ENCODE measurements around the gene MDFIC. TPM values are rescaled to one million over a fixed set of nuclear protein-coding genes. Genes with fewer than 3 reads are reported as not detected.

MDFIC gene
- total RNA-seq, 2 donors from 2014 or later: 8.5 to 9.1 TPM

- no peak overlapping the region for H3K9ac ChIP-seq (ENCODE audit: low read depth in 2 of 2, low read length in 2 of 2)
- no peak overlapping the region for H3K4me3 ChIP-seq
- TF ChIP-seq, protein P1, sequence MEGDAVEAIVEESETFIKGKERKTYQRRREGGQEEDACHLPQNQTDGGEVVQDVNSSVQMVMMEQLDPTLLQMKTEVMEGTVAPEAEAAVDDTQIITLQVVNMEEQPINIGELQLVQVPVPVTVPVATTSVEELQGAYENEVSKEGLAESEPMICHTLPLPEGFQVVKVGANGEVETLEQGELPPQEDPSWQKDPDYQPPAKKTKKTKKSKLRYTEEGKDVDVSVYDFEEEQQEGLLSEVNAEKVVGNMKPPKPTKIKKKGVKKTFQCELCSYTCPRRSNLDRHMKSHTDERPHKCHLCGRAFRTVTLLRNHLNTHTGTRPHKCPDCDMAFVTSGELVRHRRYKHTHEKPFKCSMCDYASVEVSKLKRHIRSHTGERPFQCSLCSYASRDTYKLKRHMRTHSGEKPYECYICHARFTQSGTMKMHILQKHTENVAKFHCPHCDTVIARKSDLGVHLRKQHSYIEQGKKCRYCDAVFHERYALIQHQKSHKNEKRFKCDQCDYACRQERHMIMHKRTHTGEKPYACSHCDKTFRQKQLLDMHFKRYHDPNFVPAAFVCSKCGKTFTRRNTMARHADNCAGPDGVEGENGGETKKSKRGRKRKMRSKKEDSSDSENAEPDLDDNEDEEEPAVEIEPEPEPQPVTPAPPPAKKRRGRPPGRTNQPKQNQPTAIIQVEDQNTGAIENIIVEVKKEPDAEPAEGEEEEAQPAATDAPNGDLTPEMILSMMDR (IDR thresholded peaks at IDR 0.05): no peak
- no peak overlapping the region for H3K27ac ChIP-seq
- no peak for DNase-seq
- H3K4me1 ChIP-seq: no peaks in the 10 kb centered on the region
- H3K9me3 ChIP-seq: no peaks in the 10 kb centered on the region
- no peaks in the 10 kb centered on the region for H3K36me3 ChIP-seq
- no peaks in the 10 kb centered on the region for H3K27me3 ChIP-seq
- intact Hi-C loops (cut with DNase I): no loop called here
Measured at GRCh38 chr7:114903131-114903530, 18.8 kb upstream of the MDFIC start.

GRCh38 chr7:114910787-114911186 is 11.1 kb upstream of the MDFIC start:
- H3K27ac ChIP-seq: no peak overlapping the region
- no peaks in the 10 kb centered on the region for H3K27me3 ChIP-seq
- TF ChIP-seq, protein P1 (IDR thresholded peaks at IDR 0.05): no peak
- no peaks in the 10 kb centered on the region for H3K4me1 ChIP-seq
- no peak overlapping the region for H3K4me3 ChIP-seq
- no peaks in the 10 kb centered on the region for H3K36me3 ChIP-seq
- intact Hi-C loops (cut with DNase I): no loop called here
- H3K9ac ChIP-seq (ENCODE audit: low read depth in 2 of 2, low read length in 2 of 2): no peak overlapping the region
- no peak for DNase-seq
- H3K9me3 ChIP-seq: no peaks in the 10 kb centered on the region

DNA sequence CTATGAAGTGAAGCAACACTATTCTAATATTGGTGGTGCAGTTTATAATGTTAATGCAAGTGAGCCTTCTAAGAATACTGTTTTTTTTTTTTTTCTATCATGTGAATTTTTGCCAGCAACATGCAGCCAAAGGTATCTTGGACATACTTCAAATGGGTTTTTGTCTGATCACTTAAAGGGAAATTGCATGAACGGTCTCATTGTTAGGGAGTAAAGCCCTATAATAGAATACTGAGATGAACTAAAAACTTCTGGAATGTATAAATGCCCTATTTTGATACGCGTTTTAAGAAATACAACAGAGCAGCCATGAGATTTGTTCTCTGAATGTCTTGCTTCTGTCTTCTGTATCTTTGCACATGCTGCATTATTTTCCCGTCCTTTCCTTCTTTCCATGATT is 10.5 kb upstream of the MDFIC start:
- H3K4me1 ChIP-seq: no peaks in the 10 kb centered on the region
- H3K27me3 ChIP-seq: no peaks in the 10 kb centered on the region
- H3K9me3 ChIP-seq: no peaks in the 10 kb centered on the region
- intact Hi-C loops (cut with DNase I): no loop called here
- no peak overlapping the region for H3K27ac ChIP-seq
- TF ChIP-seq, protein P1 (IDR thresholded peaks at IDR 0.05): no peak
- no peak overlapping the region for H3K4me3 ChIP-seq
- H3K9ac ChIP-seq (ENCODE audit: low read depth in 2 of 2, low read length in 2 of 2): no peak overlapping the region
- no peaks in the 10 kb centered on the region for H3K36me3 ChIP-seq
- no peak for DNase-seq

GRCh38 chr7:114916261-114916892 is 5.5 kb upstream of the MDFIC start:
- H3K4me1 ChIP-seq: no peaks in the 10 kb centered on the region
- H3K36me3 ChIP-seq: no peaks in the 10 kb centered on the region
- H3K27ac ChIP-seq: no peak overlapping the region

DNA sequence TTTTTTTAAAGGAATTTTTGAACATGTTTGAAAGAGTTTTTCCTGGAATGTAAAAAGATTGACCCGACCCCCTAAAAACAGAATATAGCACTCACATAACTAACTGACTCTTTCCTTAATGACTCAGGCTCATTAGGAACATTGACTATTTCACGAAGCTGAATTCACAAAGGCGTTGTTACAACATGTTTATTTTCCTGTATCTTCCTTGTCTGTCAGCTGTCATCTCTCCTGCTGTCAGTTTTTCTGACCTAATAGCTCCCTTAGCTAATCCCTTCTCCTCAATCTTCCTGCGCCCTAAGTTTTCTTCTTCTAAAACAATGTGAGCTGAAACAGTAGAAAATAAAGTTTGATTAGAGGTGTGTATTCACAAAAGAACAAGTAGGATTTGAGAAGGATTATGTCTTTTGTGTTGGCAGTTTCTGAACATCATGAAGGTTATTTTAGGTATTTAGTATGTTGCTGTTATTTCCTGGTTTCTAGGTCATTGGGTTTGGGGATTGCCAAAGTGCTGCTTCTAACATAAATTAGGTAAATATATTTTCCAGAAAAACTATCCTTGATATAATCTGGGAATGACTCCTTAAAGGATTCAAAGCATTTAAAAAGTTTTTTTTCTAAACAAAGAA is 4.6 kb upstream of the MDFIC start:
- Histone ChIP-seq H3K27me3 (no peaks in the 10 kb centered on the region), H3K4me3 (no peak overlapping the region), H3K4me1 (no peaks in the 10 kb centered on the region), H3K27ac (no peak overlapping the region), H3K9ac (ENCODE audit: low read depth in 2 of 2, low read length in 2 of 2) (no peak overlapping the region), H3K36me3 (no peaks in the 10 kb centered on the region), H3K9me3 (no peaks in the 10 kb centered on the region)
- intact Hi-C loops (cut with DNase I): no loop called here
- no peak for DNase-seq
- TF ChIP-seq, protein P1 (IDR thresholded peaks at IDR 0.05): no peak

More at GRCh38 chr7:114916261-114916892, 5.5 kb upstream of the MDFIC start:
- Histone ChIP-seq H3K9ac (ENCODE audit: low read depth in 2 of 2, low read length in 2 of 2) (no peak overlapping the region), H3K9me3 (no peaks in the 10 kb centered on the region), H3K27me3 (no peaks in the 10 kb centered on the region), H3K4me3 (no peak overlapping the region)
- intact Hi-C loops (cut with DNase I): no loop called here
- no peak for DNase-seq
- TF ChIP-seq, protein P1 (IDR thresholded peaks at IDR 0.05): no peak

Data from colonic mucosa (tissue), 4 donors.